ENCODE results near the gene SNX25. TPM values are rescaled to one million over a fixed set of nuclear protein-coding genes. Genes with fewer than 3 reads are reported as not detected.
"Not testable (repeated sequence)": the region's sequence is repeated elsewhere in the genome, so short reads cannot be mapped to it uniquely, and the experiment has no call there.

The SNX25 gene
- total RNA-seq, 1 donor from 2014 or later, result 13.0 TPM

- H3K4me3 ChIP-seq, result no peak overlapping the region
- no peaks in the 10 kb centered on the region for H3K27me3 ChIP-seq
- H3K4me1 ChIP-seq, result peaks cover 6% of the 10 kb centered on the region
- H3K9me3 ChIP-seq, result no peaks in the 10 kb centered on the region
- intact Hi-C loops (cut with DNase I), result no loop called here
- TF ChIP-seq POLR2A (IDR thresholded peaks at IDR 0.05) (no peak), CTCF (IDR thresholded peaks at IDR 0.05) (no peak), POLR2AphosphoS5 (IDR thresholded peaks at IDR 0.05; ENCODE audit: insufficient read depth in 1 of 2, low read depth in 1 of 2) (no peak)
- no peak overlapping the region for H3K27ac ChIP-seq
- H3K36me3 ChIP-seq, result peaks cover 0 to 8% of the 10 kb centered on the region in 2 donors
- DNase-seq (ENCODE audit: extremely low spot score in 2 of 2), result no peak
Observed at GRCh38 chr4:185190306-185190856, 19.0 kb upstream of the SNX25 start.

- Histone ChIP-seq H3K36me3 (peaks cover 0 to 8% of the 10 kb centered on the region in 2 donors), H3K4me1 (peaks cover 6% of the 10 kb centered on the region), H3K27me3 (no peaks in the 10 kb centered on the region), H3K9me3 (no peaks in the 10 kb centered on the region), H3K27ac (no peak overlapping the region), H3K4me3 (no peak overlapping the region)
- no peak for TF ChIP-seq CTCF (IDR thresholded peaks at IDR 0.05)
- no peak for DNase-seq (ENCODE audit: extremely low spot score in 2 of 2)
- intact Hi-C loops (cut with DNase I), result no loop called here
Observed at GRCh38 chr4:185192059-185192458, 17.3 kb upstream of the SNX25 start.

- TF ChIP-seq CTCF (IDR thresholded peaks at IDR 0.05), result no peak
- TF ChIP-seq POLR2A (IDR thresholded peaks at IDR 0.05), result no peak
- TF ChIP-seq POLR2AphosphoS5 (IDR thresholded peaks at IDR 0.05; ENCODE audit: insufficient read depth in 1 of 2, low read depth in 1 of 2), result no peak
- peaks cover 6% of the 10 kb centered on the region for H3K4me1 ChIP-seq
- H3K36me3 ChIP-seq, result peaks cover 0 to 6% of the 10 kb centered on the region in 2 donors
- DNase-seq (ENCODE audit: extremely low spot score in 2 of 2), result no peak
- intact Hi-C loops (cut with DNase I), result no loop called here
- no peak overlapping the region for H3K27ac ChIP-seq
- no peaks in the 10 kb centered on the region for H3K27me3 ChIP-seq
- no peak overlapping the region for H3K4me3 ChIP-seq
- no peaks in the 10 kb centered on the region for H3K9me3 ChIP-seq
Observed at GRCh38 chr4:185194924-185195888, 14.2 kb upstream of the SNX25 start.

DNA sequence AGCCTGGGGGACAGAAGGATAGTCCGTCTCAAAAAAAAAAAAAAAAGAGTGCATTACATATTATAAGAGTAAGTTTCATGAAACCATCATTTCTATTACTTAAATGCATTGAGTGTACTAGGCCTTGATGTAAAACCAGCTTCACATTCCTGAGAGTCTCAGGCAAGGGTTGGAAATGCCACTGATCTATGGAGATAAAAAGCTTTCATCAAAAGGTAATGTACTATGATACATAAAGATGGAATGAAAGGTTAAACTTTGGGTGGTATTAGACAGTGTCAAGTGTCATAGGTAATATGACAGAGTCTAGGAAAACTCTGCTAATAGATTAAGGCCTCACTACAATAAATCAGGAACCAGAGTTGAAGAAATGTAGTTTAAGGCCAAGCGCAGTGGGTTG lies 13.0 kb upstream of the SNX25 start:
- Histone ChIP-seq H3K4me3 (no peak overlapping the region), H3K36me3 (no peaks in the 10 kb centered on the region), H3K9me3 (no peaks in the 10 kb centered on the region), H3K27ac (no peak overlapping the region), H3K4me1 (peaks cover 6% of the 10 kb centered on the region), H3K27me3 (no peaks in the 10 kb centered on the region)
- no peak for DNase-seq (ENCODE audit: extremely low spot score in 2 of 2)
- intact Hi-C loops (cut with DNase I), result no loop called here
- TF ChIP-seq CTCF (IDR thresholded peaks at IDR 0.05), result no peak
- no peak for TF ChIP-seq POLR2AphosphoS5 (IDR thresholded peaks at IDR 0.05; ENCODE audit: insufficient read depth in 1 of 2, low read depth in 1 of 2)
- no peak for TF ChIP-seq POLR2A (IDR thresholded peaks at IDR 0.05)

GRCh38 chr4:185198189-185198588 lies 11.2 kb upstream of the SNX25 start:
- peaks cover 14% of the 10 kb centered on the region for H3K4me1 ChIP-seq
- H3K4me3 ChIP-seq; H3K9me3 ChIP-seq; H3K27ac ChIP-seq; DNase-seq (ENCODE audit: extremely low spot score in 2 of 2); intact Hi-C loops (cut with DNase I); H3K27me3 ChIP-seq; H3K36me3 ChIP-seq: not testable (repeated sequence)

Data from vagina (tissue), 2 donors.